GM18519 (cell line): Measurements from ENCODE around the gene TMED4.

Experiments used
- ATAC-seq: cut with Tn5 transposase; IDR thresholded peaks from one replicate; pipeline ENCODE4 v1.9.1; 2021; ENCODE audit warnings: mild to moderate bottlenecking, moderate library complexity; ENCODE audit not compliant: unreplicated experiment, low FRiP score

The TMED4 gene

DNA sequence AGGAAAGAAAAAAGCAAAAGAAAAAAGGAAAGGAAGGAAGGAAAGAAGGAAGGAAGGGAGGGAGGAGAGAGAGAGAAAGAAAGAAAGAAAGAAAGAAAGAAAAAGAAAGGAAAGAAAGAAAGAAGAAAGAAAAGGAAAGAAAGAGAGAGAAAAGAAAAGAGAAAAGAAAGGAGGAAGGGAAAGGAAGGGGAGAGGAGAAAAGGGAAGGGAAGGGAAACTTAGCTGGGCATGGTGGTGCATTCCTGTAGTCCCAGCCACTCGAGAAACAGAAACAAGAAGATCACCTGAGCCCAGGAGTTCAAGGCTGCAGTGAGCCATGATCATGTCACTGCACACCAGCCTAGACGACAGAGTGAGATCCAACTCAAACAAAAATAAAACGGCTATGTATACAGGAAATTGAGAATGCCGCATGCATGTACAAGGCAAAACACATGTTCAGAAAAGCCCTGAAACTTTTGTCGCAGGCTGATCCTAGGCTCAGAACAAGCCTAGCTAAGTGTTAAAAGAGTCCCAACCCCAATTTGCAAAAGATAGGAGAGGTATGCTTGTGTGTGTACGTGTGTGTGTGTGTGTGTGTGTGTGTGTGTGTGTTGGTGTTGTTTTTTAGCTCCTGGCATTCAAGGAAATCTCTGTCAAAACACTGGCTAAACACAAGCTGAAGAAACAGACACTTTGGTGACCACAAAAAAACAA, 34.3 kb downstream of the TMED4 start:
- ATAC-seq: no peak

DNA sequence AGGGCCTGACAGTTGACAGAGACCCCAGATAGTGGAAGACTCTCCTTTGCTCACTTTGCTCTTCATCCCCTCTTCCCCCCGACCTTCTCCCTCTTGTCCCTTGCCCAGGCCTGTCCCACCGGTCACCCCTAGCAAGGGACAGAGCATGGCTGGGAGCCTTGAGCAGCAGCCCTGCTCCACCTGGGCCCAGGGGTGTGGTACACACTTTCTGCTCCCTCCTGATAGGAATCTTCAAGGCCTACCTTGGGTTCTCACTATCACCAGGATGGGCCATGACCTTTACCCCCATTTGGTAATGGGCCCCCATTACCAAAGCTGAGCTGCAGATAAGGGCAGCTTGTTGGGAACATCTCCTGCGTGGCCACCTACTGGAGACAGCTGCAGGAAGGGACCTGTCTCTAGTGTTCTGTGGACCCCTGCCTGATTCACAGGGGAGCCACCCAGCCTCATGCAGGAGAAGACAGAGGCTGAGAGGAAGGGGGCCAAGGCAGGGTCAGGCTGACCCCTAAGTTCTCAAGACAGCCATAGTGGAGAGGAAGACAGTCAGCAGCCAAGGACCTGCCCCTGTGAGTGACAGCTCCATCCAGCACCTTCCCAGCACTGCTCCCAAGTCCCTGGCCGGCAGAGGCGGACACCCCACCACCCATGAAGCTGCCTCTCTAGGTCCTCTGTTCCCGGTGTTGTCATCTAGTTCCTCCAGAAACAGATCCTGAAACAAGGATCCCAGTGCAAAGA, 40.0 kb downstream of the TMED4 start:
- ATAC-seq: no peak

DNA sequence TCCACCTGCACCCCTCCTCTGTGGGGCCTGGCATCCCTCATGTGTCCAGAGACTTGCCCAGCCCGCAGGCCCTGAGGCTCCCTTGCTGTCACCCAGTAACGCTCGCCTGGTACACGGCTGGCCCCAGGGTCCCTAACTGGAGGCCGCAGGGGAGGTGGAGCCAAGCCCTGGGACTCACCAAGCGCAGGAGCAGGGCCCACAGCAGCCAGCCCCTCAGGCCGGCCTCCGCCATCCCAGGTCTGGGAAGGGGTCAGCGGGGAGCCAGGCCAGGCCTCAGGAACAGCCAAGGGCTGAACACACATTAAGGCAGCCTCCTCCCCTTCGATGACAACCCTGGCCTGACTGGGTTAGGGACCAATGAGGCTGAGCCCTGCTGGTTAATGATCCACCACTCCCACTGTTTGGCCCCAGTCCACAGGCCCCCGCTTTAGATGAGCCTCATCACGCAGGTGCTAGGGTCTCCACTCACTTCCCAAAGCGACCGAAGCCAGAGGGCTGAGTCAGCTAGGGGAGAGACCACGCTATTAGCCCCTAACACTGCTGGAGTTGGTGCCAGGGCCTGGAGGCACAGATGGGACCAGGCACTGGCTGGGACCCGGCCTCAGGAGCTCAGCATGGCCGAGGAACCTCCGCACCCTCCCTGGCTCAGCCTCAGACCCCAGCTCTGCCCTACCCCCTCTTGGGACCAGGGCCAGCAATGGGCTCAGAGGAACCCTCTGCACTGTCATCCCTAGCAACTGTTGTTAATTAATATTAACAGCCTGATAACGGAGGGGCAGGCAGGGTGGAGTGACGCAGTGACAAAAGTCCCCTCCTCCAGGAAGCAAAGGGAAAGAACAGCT, 40.8 kb downstream of the TMED4 start, which contains the start of gene NPC1L1:
Gene NPC1L1, minus strand, starts transcription at position 303 of the 842 bp plus-strand sequence. Its CDS starts 71 bp downstream, at position 232.
- ATAC-seq: no peak

DNA sequence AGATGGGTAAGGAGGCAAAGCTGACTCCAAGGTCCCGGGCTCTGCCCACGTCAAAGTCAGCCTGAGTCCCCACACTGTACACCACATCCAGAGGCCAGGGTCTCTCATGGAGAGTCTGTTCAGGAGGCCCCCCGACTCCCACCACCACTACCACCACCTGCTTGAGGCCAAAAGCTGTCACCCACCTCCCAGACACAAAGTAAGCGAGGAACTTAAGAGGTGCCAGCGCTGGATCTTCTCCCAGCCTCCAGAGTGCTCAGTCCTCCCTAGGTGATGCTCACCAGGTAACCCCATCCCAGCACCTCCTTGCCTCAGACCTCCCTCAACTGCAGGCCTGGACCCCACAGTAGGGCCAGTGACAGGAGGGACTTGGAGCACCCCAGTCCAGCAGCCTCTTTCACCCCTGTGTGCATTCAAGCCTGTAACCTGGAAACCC, 41.4 kb downstream of the TMED4 start:
- ATAC-seq: no peak

DNA sequence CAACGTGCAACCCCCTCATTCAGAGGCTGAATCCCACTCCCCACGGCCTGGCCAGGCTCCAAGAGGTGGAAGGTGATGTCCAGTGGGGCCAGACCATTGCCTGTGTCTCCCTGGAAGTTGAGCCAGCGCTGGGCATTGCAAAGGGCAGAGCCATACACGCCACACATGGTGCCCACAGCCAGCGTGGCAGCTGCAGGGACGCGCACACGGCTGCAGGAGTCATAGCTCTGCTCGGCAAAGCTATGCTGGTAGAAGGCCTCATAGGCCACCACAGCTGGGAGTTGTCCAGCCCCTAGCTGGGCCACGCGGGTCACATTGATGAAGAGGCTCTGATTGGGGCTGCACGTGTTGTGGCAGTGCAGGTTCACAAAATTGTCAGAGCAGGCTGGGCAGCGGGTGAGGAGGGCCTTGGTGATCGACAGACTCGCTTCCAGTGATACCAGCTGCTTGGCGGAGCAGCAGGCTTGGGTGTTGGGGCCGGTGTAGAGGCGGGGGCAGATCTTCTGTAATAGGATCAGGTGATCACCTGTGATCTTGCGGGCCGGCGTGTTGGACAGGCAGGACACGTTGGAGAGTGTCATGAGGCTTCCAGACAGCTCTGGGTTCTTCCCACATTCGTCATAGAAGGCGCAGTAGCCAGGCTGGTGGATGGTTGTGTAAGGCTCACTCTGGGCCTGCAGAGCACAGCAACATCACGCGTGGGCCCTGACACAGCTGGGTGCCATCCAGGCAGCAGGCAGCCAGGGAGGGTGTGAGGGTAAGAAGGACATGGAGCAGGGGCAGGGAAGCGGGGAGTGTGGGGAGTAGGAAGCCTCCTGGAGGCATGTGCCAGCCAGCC, 42.1 kb downstream of the TMED4 start:
- no peak for ATAC-seq

DNA sequence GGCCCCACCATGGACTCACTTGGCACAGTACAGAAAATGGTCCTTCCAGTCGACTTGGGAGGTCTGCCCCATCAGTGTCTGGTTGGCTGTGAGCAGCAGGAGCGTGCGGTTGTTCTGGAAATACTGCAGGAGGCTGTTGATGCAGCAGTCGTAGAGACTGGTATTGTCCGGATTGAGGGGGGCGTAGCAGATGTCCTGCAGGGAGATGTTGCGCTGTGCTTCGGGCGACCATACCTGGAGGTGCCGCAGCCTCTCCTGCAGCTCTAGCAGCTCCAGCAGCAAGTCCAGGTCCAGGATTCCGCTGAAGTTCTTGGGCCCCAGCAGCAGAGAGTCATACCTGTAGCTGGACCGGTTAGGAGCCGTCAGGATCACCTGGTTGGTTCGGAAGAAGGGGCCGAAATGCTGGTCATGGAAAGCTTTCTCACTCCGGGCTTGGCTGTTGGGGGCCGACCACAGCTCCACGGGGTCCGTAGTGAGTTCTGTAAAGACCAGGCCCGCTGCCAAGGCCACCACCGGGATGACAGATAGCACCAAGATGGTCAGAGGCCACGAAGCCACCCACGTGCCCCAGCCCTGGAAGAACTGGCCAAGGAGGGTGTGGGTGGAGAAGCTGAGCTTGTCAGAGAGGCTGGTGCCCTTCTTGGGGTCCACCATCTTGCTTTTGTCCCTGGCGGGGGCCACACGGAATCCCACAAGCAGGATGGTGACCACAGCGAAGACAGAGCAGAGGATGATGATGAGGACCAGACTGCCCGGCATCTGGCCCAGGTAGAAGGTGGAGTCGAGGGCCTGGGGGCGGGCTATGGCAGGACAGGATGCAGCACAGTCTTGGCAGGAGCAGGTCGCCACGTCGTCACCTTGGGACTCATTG, 43.0 kb downstream of the TMED4 start:
- ATAC-seq: no peak

DNA sequence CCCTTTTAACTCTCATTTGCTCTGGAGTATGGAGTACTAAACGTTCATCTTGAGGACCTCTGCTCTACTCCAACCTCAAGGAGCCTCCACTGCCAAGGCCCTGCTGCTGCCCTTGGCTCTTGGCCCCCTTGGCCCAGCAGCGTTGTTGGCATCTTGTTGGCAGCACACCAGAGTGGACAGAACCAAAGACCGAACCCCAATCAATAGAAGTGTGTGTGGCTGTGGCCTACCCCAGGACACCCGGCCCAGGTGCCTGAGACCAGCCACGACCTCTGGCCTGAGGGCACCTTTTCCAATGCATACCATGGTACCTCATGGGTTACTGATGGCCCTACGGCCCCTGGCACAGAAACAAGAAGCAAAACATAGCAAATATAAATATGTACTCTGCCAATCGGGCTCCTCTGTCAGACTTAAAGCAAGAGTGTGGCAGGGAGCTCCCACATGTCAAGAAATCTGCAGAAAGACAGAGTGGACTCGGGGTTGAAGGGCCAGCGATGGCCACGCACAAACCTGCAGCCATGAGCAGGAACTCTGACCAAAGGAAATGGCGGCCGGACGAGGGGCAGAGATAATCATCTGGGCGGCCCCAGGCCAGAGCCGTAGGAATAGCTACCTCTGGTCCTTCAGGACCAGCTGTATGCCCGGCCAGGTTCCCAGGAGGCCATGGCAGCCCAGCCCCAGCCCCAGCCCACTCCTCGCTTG, 43.8 kb downstream of the TMED4 start:
- no peak for ATAC-seq

DNA sequence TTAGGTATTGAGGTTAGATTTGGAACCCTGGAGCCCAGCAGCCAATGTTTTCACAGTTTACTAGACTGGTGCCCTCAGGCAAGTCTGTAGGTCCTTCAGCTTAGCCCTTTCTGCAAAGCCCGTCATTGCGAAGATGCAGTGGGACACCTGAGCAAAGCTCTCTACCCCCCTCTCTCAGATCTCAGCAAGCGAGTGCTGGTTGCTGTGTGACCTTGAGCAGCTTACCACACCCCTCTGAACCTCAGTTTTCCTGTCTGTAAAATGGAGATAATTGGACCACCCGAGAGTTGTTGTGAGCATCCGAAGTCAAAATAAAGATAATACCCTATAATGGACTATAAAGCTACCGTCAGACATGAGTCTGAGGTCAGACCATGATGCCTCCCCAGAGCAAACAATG, 44.6 kb downstream of the TMED4 start:
- no peak for ATAC-seq

DNA sequence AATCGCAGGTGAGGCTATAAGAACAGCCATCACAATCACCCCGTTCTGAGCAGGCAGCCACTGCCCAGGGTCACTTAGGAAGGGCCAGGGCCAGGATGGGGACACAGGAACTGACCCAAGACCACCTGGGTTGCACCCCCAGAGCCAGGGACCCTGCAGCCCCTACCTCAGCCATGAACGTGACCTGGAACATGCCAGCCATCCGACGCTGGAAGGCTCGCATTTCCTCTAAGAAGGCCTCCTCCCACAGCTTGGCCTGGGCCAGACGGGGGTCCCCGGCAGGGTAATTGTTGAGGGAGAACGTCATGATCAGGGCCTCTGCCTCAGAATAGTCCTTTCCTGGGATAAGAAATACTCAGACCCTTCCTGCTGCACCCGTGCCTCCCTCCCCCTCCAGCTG, 45.9 kb downstream of the TMED4 start:
- no peak for ATAC-seq

DNA sequence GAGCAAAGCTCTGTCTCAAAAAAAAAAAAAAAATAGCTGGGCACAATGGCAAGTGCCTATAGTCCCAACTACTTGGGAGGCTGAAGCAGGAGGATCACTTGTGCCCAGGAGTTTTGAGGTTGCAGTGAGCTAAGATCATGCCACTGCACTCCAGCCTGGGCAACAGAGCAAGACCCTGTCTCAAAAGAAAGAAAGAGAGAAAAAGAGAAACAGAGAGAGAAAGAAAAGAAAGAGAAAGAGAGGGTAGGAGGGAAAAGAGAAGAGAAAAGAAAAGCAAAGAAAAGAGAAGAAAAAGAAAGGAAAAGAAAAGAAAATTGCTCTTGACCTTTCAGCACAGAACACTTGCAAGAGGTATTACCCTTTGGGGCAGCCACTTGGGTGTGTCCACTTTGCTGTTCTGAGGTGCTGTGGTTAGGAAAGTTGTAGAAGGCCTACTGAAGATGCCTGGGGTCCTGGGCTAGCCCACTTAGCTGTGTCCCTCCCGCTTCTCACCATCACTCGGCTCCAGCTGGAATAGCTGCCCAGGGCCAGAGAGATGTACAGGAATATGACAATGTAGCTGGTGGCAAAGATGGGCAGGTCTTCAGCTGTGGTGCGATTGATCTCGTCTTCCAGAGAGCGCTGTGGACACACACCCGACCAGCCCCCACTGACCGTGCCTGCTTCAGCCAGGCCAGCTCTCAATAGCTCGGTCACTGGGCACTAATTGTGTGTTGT, 46.5 kb downstream of the TMED4 start:
- no peak for ATAC-seq

DNA sequence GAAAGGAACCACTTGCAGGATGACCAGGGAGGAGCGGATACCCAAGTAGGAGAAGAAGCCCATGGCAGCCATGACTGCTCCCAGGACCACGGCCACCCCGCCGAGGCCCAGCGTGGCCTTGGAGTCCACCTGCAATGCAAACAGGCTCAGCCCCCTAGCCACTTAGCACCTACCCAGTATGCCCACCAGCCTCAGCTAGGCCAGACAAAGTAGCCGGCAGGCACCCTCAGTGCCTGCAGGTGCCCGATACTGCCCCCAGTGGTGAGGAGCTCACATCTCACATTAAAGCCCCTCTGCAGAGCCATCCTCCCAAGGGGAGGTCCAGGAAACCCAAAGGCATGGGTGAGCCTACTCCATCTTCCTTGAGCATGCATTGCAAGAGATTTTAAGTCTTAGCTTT, 47.5 kb downstream of the TMED4 start:
- ATAC-seq: no peak

DNA sequence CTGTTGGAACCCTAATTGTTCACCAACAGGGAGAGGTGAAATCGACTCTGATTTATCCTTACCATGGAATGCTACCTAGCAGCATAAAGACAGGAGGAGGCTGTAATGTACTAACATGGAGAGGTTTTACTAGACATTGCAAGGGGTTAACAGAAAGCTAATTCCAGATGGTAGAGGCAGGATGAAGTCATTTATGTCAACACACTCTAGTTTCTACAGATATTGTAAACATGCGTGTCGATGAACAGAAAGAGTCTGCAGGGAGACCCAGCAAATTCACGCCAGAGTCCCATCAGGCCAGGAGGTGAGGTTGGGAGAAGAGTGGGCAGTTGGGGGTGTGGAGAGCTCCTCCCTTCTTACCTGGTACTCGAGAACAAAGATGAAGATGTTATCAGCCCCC, 47.9 kb downstream of the TMED4 start:
- ATAC-seq: no peak

DNA sequence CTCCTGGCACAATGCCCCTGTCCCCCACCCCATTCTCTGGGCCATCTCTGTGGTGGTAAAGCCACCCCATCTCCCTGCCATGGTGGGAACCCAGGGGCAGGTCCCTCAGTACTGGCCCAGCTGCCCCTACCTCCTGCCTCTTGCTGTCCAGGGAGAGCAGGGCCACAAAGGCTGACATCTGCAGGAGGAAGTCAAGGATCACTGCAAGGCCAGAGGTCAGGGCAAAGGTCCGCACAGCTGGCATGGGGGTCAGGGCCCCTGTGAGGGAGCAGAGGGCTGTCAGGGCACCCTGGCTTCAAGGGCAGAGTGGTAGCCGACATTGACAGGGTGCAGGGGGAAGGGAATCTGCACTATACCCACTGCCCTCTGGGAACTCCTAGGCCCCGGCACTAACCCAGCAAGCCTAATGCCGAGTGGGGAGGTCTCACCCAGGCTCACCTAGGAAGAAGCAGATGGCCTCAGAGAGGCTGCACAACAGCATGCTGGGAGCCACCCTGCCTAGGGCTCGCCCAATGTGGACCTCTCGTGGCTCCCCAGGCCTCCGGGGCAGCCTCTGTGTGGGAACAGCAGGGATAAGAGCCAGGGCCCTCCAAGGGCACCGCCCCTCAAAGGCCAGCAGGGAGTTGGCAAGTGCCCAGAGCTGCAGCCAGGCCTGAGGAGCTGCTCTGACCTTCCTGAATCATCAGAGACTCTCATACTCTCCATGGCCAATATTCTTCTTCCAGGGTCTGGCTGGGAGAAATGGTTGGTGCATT, 48.6 kb downstream of the TMED4 start:
- ATAC-seq: no peak

DNA sequence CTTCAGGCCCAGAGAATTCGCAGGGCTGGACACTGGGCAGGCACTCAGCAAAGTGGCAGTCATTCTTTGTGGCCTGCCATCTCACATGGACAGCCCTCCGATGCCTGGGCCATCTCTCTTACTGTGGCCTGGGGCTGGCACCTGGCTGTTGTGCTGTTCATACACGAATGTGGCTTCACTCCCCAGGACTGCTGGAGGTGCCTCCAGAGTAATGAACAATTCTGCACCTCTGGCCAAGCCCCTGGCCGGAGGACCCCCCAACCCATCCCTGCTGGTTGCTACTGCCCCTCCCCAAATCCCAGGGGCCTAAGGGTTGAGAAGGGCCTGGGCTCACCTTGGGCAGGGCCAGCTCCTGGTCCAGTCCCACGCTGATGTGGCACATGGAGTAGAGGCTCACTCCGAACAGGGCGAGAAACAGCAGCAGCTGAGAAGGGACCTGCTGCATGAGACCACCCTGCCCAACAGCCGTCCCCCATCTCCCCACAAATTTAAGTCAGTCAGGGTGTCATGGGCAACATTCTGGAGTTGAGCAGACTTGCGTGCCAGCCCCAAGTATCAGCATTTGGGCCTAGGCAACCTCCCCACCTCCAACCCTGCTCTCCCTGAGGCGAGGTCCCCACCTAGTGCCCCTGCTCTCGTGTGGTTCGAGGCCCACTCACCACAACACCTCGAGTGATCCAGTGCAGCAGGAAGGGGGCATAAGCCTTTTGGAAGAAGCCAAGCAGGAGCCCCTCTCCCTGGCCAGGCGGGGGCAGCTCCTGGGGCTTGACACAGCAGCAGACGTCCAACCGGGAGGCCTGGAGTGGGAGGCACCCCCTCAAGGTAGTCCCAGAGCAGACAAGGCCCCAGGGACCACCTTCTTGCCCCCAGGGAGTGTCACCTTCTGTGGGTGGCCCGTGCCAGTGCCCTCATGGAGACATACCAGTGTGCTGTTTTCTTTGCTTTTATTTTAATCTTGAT, 50.3 kb downstream of the TMED4 start:
- ATAC-seq: no peak

DNA sequence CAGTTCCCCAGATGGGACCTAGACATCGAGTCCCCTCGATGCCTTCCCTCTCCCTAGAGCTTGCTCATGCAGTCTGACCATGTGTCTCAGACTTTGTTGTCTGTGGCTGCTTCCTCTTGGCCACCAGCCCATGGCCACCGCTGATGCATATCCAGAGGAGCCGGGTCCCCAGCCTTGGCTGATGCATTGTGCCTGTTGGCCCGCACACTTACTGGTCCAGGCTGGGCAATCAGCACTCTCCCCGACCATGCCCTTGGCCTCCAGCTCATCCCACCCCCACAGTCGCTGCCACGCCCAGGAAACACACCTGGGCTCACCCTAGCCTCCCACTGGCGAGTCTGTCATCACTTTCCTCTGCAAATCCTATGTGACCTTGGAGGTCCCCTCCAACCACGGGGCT, 51.0 kb downstream of the TMED4 start:
- ATAC-seq: no peak
